NCI-H1694 treated with DMSO at 0.1 percent for 48 hours (cell line): ENCODE measurements around the gene BARD1.
"Not testable (repeated sequence)": the region's sequence is repeated elsewhere in the genome, so short reads cannot be mapped to it uniquely, and the experiment has no call there.

ENCODE experiments used
- DNase-seq: peaks from one replicate; lab custom pipeline; 2025; lab: John Stamatoyannopoulos, UW

Gene BARD1

DNA sequence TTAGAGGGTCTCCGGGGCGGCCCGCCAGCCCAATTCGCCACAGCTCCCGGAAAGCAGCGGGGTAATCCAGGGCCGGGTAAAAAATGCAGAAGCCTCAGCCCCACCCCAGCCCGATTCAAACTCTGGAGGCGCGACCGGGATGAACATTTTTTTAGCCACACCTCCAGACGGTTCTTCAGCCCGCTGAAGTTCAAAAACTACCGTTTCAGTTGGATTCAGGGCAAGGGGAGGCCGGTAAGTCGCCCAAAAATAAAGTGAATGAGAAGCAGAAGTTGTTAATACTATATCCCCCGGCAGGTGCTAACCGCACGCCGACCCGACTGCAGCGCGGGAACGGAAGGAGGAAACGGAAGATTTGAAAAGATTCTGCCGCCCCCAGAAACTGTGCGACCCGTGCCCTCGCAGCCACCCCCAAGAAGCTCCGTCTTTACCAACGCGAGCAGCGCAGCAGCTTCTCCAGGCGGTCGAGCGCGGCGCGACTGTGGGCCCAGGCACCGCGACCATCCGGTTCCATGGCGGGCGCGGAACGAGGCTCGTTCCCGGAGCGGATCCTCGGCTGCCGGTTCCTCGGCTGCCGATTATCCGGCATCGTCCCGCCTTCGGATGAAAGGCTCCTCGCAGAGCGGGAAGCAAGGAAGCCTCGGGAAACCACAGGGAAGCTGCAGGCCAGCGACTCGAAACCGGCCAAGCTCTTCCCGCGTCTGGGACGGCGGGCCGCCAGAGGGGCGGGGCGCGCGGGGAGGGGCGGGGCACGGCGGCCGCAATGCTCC lies at the start of gene BARD1:
BARD1 (minus strand) TSS at position 703 of the 770 bp plus-strand sequence; CDS start at position 589, 114 bp downstream.
- DNase-seq, result peak; percentile 54

DNA sequence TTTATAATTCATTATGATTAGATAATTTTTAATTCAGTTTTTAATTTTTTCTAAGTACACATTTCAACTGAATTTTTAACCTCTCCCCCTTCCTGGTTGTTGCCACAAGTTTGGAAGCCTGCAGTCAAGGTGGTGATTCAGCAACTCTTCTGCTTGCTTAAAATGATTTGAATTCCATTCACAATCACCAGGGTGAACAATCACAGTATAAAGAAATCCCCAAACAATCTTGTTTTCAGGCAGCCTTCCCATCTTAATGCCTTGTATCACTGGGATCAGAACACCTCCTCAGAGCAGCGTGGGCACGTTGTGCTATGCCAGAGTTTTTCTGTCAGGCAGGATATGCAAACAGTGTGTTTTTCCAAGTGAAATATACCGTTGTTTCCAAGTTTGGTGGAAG lies 46.7 kb upstream of the BARD1 start:
- no peak for DNase-seq

DNA sequence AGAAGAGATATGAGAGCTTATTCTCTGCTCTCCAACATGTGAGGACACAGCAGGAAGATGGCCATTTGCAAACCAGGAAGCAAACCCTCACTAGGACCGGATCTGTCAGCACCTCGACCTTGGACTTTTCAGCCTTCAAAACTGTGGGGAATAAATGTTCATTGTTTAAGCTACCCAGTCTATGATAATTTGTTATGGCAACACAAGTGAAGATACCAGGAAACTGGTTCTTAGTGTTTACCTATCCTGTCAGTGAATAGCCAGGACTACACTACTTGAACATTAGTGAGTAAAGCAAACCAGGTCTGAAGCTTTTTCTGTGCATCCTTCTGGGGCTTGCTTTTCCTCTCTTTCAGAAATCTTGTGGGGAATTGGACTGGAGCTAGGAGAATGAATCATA lies 44.4 kb upstream of the BARD1 start:
- DNase-seq, result no peak

DNA sequence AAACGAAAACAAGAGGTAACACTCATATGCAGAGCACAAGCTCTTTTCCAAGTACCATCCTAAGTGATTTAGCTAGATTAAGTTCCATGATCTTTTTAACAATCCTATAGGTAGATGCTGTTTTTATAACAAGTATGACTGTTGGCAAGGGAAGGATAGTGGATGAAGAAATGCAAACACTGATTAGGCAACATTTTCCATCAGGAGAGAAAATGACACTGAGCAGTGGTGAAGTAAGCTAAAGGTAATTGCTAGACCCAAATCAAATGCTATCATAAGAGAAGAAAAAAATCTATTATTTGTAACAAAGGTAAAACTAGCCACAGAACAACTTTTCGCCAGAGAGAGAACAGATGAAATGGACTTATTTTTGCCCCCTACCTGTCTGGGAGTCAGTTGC lies 34.3 kb upstream of the BARD1 start:
- DNase-seq, result no peak

DNA sequence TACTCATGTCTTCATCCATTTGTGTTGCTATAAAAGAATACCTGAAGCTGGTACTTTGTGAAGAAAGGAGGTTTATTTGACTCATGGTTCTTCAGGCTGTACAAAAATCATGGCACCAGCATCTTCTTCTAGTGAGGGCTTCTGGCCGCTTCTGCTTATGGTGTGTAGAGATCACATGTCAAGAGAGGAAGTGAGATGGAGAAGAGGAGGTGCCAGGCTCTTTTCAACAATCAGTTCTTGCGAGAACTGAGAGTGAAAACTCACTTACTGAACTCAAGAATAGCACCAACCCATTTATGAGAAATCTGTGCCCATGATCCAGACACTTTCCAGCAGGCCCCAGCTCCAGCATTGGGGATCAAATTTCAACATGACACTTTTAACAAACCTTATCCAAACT lies 30.0 kb upstream of the BARD1 start:
- DNase-seq, result no peak

DNA sequence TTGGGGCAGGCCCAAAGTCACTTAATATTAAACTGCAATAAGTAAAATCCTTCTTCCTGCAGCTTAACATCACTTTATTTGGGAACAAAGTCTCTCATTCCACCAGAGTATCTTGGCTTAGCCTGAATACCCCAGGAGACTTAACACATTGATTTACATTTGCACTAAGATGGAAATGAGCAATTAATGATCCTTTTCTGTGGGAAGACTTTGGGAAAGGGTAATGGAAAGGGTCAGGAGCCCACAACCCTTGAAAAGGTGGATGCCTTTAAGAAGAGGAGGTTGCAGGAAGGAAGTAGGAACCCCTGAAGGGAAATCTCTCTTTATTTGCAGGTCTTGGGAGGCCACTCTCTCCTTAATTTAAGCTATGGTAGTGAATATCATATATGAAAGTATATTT lies 28.0 kb upstream of the BARD1 start:
- no peak for DNase-seq

DNA sequence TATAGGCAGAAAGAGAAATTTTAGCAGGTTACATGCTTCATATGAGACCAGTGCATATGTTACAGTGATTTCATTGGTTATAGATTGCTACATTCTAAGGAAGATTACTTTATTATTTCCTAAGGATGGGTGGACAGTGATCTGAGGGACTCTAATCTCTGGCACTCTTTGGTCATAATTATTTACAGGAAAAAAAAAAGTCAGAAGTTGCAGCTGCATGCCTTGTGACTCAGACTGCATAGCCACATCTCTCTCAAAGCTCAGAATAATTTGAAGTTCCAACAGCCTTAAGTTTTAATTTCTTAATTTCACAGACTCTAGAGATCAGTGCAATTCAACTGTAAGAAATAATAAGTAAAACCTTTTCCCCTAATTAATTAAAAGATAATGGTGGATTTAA lies 27.1 kb upstream of the BARD1 start:
- DNase-seq, result no peak

DNA sequence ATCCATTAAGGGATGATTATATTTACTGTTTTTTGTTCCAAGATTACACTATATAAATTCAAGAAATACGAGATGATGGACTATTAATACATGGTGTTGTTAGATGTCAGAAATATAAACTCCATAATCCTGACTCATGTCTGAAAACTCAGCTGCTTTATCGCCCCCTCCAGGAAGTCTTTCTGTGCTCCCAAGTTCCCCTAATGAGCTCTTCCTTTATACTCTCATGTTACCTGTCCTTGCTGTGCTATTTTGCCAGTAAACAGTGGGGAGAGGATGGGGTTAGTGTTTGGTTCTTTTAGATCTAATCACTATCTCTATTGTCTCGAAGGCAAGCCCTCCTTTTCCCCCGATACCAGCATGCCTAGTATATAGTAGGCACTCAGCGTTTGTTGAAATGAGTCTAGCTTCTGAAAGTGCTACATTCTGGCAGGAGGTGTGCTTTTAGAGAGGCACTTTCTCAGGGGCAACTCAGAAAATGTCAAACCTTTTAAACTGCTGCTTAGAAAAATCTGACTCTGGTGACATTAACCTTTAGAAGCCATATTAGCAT lies 21.4 kb upstream of the BARD1 start:
- DNase-seq, result no peak

DNA sequence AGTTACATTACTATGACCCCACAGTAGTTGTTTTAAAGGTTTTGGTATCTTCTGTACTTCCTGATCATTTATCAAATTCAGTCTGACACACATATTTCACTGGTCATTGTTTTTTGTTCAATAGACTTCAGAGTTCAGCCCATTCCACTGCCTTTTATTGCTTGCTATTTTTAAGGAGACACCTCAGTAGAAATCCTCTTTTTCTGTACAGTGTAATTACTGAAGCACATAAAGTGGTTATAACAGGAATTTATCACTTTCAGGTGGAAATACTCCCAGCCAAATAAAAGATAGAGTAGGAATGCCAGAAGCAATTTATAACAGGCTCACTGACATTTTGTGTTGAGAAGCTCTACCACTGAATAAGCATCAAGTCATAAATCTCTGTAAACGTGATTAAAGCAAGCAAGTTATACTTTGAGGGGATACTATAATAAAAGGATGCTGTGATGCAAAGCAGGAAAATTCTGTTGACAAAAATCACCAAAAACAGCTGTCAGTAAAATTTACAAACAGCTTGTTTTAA lies 6.6 kb upstream of the BARD1 start:
- peak; percentile 12 for DNase-seq

DNA sequence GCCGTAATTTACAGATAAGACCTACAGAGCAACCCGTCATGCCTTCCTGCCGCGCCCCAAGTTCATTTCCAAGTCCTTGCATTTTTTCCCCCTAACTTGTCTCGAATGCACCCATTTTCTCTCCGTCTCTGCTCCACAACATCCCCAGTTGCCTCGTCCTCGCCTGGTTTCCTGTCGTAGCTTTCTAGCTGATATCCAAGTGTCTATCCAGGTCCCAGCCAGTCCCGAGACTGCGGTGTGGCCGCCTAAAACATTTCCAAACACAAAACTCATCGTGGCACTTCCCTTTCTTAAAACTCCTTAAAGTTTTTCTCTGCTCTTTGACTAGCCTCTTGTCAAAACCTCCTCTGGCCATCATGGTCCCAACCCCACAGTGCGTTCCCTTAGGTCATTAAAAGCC lies 1.2 kb upstream of the BARD1 start:
- DNase-seq, result no peak

DNA sequence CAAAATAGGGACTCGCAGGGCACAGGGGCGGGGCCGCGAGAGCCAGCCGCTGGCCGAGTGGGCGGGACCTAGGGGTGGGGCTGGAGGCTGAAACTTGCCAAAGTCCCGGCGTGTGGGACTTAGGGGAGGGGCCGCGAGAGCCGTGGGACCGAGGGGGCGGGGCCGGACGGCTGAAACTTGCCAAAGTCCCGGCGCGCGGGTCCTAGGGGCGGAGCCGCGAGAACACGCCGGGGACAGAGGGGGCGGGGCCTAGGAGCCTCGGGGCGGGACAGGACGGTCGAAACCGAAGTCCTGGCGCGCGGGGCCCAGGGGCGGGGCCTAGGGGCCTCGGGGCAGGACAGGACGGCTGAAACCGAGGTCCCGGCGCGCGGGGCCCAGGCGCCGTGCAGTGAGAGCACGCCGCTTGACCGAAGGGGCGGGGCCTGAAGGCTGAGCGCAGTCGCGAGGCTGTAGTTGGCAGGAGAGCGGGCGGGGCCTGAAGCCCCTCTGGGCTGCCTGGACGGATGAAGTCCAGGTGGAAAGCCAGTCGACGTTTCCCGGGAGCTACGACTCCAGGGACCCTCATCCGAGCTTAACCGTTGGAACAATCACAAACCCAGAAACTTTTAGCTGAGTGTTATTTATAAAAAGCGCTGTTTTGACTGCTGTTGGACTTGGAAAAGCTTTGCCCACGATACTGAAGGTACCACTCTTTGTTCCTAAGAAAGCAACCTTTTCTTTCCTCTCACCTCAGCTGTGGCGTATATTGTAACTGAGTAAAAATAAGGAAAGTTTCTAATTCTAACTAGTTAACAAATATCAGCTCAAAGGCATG lies 475 bp upstream of the BARD1 start:
- peak; percentile 90 for DNase-seq

DNA sequence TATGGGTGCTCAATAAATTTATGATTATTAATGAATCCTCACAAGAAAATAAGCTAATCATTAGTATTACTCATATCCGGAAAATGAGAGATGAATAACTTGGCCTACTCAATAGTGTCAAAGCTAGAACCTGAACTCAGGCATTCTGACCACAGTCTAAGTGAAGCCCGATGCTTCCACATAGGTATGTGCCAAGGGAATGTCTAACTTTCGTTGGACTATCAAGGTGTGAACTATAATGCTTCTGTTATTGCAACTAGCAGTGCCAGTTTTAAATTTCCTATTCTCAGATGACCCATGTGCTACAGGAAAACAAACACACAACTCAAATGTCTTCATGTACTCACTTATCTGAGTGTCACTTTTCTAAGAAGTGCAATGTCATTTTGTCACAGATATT lies 1.8 kb downstream of the BARD1 start:
- no peak for DNase-seq

DNA sequence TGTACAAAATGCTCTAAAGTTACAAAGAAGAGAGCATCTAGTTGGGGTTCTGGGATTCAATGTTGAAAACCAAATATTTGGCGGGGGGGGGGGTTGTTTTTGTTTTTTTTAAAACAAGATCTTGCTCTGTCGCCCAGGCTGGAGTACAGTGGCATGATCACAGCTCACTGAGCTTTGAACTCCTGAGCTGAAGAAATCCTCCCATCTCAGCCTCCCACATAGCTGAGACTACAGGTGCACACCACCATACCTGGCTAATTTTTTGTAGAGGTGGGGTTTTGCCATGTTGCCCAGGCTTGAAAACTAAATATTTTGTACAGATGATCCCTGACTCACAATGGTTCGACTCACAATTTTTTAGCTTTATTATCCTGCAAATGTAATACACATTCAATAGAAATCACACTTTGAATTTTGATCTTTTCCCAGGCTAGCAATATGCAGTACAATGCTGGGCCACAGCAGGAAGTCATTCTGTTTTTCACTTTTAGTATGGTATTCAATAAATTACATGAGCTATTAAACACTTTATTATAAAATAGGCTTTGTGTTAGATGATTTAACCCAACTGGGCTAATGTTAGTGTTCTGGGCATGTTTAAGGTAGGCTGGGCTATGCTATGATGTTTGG lies 7.6 kb downstream of the BARD1 start:
- no peak for DNase-seq

DNA sequence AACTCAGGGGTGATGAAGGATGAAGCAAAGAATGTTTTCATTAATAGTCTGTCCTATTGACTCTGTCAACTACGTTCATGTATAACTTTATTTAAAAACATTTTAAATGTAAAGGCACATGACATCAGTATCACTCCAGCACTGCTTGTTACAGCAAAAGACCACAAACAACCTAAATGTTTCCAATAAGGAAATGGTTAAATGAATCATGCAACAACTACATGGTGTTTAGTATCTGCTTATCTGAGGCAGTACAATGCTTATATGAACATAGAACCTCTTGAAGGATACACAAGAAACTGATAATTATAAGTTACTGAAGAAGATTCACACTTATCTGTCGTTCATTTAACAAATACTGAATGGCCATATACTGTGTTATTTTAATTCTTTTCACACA lies 8.4 kb downstream of the BARD1 start:
- DNase-seq, result no peak

DNA sequence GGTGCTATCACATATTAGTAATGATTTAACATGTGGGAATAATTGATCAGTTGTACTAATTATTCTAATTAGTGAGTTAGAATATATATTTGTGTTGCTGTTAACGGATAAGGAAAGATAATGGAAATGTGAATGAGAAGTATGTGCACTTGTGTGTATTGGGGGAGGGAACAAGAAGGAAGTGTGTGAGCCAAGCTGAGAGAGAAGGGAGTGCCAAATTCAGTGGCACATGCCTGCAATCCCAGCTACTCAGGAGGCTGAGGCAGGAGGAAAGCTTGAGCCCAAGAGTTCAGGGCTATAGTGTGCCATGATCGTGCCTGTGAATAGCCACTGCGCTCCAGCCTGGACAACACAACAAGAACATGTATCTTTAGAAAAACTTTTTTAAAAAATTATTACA lies 9.3 kb downstream of the BARD1 start:
- no peak for DNase-seq

DNA sequence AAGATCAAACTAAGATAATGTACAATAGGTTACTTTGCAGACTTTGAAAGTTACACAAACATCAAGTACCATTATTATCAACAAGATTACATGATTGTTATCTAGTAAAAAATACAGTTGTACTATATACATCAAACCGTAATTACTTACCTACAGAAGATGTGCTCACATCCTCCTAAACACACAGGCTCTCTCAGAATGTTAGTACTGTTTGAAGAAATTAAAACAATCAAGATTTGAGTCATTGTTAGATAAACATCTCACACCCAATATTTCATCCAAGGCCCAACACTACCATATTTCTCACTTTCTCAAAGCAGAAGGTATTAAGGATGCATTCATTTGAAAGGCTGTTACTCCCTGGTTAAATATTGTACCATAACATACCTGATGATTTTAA lies 12.6 kb downstream of the BARD1 start:
- DNase-seq, result no peak

DNA sequence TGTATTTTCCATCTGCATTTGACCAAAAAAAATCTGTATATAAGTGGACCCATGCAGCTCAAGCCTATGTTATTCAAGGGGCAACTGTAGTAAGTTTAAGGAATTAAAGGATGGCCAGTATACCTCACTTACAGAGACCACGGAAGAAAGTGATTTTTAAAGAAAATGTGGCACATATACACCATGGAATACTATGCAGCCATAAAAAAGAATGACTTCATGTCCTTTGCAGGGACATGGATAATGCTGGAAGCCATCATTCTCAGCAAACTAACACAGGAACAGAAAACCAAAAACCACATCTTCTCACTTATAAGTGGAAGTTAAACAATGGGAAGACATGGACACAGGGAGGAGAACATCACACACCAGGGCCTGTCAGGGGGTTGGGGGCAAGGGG lies 26.3 kb downstream of the BARD1 start:
- not testable (repeated sequence) for DNase-seq

DNA sequence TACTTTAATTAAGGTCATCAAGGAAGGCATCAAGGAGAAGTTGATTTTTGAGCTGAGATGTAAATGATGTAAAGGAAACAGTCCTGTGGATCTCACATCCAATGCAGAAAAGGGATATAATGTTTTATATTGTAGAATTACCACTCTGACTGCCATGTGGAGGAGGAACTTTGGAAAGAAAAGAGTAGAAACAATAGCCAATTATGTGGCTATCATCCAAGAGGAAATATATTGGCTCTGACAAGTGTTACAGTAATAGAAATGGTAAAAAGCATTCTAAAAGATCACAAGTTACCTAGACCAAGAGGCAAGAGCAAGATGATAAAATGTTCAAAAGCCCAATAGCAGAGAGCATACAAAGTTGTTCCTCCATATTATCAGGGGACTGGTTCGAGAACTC lies 26.8 kb downstream of the BARD1 start:
- DNase-seq, result no peak

DNA sequence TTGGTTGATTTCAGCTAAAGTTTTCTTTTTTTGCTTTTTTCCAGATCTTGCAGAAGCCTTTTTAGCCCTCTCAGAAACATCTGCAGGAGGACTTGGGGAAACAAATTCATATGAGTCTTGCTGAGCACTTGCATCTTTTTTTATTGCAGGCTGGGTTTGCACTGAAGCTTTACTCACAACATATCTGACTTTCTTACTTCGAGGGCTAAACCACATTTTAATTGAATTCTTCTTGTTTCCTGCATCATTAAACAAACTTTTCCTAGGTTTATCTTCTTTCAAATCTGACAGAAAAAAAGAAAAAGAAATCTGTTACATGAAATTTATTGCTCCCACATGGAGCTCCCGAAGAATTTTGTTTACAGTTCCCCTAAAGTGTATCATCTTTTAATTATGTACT lies 28.3 kb downstream of the BARD1 start:
- DNase-seq, result no peak

DNA sequence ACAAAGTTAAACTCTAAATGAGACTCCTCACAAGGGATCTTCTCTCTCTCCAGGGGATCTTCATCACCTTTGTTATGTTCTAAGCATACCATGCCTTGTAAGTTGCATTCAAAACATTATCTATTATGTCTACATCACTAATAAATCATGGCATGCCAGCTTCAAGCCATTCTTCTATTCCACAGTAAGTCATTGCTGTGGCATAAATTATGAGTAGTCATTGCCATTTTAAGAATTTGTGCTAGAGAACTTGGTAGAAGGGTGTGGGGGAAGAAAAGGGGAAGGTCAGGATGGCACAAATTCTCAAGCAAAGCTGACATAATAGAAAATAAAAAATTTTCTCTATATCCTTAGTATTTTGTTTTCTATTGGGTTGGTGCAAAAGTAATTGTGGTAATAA lies 33.5 kb downstream of the BARD1 start:
- DNase-seq, result no peak

DNA sequence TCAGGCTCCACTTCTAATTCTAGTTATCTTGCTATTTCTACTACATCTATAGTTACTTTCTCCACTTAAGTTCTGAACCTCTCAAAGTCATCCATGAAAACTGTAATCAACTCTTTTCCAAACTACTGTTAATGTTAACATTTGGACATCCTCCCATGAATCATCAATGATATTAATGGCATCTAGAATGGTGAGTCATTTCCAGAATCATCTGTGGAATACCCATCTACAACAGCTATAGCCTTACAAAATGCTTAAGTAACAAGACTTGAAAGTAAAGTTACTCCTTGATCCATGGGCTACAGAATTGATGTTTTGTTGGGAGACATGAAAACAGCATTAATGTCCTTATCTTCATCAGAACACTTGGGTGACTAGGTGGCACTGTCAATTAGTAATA lies 35.4 kb downstream of the BARD1 start:
- DNase-seq, result no peak

DNA sequence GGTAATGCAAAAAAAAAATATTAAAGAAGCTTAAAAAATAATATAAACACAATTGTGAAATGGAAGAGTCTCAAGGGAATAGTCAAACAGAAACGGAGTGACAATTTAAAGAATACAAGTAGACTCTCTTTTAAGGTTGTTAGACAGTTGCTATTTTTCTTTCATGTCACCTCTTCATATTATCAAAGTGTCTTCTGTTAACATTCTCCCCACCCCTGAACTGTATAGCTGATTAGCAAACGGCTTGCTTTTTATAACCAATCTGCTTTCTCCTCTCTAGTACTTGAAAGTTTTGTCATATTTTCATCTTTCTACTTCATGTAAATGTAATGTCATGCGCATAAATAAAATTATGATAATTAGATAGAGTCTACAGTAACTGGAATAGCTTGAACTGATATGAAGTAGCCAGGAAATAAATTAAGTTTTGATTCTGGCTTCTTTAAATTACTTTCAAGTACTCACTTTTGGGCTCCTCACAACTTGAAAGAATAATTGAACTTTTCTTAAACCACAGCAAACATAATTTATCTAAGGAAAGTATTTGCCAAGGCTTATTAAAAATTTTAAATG lies 37.0 kb downstream of the BARD1 start:
- no peak for DNase-seq
